GM18511 (cell line): ENCODE measurements around the gene DGKH.
A peak's percentile ranks its signal among the peaks of the same experiment; 100 is the strongest.

Experiments used
- ATAC-seq: cut with Tn5 transposase; IDR thresholded peaks from one replicate; pipeline ENCODE4 v1.9.1; 2021; ENCODE audit warnings: mild to moderate bottlenecking, moderate library complexity; ENCODE audit not compliant: unreplicated experiment

The DGKH gene

GRCh38 chr13:42039946-42040729 is 8.3 kb upstream of the DGKH start:
- ATAC-seq = peak; percentile 71

- ATAC-seq = no peak
Observed at GRCh38 chr13:42040730-42041010, 7.8 kb upstream of the DGKH start.

- peak; percentile 45 for ATAC-seq
Observed at GRCh38 chr13:42041011-42041683, 7.3 kb upstream of the DGKH start.

GRCh38 chr13:42041684-42042035 is 6.8 kb upstream of the DGKH start:
- no peak for ATAC-seq

GRCh38 chr13:42043676-42044075 is 4.8 kb upstream of the DGKH start:
- no peak for ATAC-seq

GRCh38 chr13:42046448-42046847 is 2.0 kb upstream of the DGKH start:
- no peak for ATAC-seq

- ATAC-seq = peak; percentile 42
Observed at GRCh38 chr13:42047561-42048341, 697 bp upstream of the DGKH start.

- ATAC-seq = peak; percentile 53
Observed at GRCh38 chr13:42048684-42049453, 421 bp downstream of the DGKH start.

GRCh38 chr13:42049454-42049813 is 986 bp downstream of the DGKH start:
- peak; percentile 28 for ATAC-seq

GRCh38 chr13:42054798-42055499 is 6.5 kb downstream of the DGKH start:
- ATAC-seq = no peak

GRCh38 chr13:42055500-42056085 is 7.1 kb downstream of the DGKH start:
- ATAC-seq = no peak

GRCh38 chr13:42056146-42056545 is 7.7 kb downstream of the DGKH start:
- ATAC-seq = no peak

- no peak for ATAC-seq
Observed at GRCh38 chr13:42056583-42056982, 8.1 kb downstream of the DGKH start.

- ATAC-seq = no peak
Observed at GRCh38 chr13:42057918-42058530, 9.6 kb downstream of the DGKH start.

- no peak for ATAC-seq
Observed at GRCh38 chr13:42061943-42062342, 13.5 kb downstream of the DGKH start.

- ATAC-seq = no peak
Observed at GRCh38 chr13:42063105-42063504, 14.7 kb downstream of the DGKH start.

- ATAC-seq = no peak
Observed at GRCh38 chr13:42064259-42064658, 15.8 kb downstream of the DGKH start.

GRCh38 chr13:42064966-42065365 is 16.5 kb downstream of the DGKH start:
- no peak for ATAC-seq

- no peak for ATAC-seq
Observed at GRCh38 chr13:42065414-42065813, 17.0 kb downstream of the DGKH start.

- ATAC-seq = no peak
Observed at GRCh38 chr13:42066542-42066941, 18.1 kb downstream of the DGKH start.
